ENCODE data around the gene C15orf61.

C15orf61 gene

DNA sequence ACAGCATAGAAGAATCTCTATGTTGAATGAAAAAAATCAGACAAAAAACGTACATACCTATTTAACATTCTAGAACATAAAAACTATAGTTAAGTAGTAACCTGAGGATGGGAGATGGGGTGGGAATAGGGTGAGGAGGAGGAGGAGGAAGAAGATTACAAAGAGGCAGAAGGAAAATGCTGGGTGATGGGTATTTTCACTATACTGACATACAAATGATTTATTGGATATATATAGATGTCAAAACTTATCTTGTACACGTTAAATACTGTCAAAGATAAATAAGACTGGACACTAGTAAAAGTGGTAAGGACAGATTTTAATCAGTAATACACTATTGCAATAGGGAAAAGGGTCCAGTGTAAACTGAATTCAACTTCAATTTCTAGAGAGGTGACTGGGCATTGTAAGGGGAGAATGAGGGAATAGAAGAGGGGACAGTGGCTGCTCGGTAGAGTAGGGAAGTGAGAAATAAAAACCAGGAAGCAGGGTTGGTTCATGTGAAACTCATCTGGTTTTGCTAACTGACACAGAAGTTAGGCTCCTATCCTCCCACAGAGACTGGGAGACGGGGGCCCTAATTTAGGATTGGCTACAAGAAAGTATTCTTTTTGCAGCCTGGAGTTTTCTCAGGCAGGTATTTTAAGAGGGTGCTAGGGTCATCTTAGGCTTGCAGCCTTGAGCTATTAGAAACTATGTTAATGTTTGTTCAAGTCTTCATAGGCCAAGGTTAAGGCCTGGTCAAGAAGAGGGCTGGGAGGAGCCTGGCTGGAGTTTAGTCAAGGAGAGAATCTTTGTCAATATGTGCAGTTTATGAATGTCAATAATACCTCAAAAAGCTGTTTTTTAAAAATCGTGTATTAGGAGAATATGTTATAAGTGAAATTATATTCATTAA lies 15.0 kb upstream of the C15orf61 start:
- Mint-ChIP-seq H3K9me3 (no peaks in the 10 kb centered on the region), H3K27me3 (ENCODE audit: low read depth) (no peaks in the 10 kb centered on the region), H3K27ac (no peak overlapping the region), H3K4me3 (no peak overlapping the region), H3K4me1 (no peaks in the 10 kb centered on the region), H3K36me3 (ENCODE audit: low read depth) (peaks cover 7% of the 10 kb centered on the region)
- TF ChIP-seq, protein P1, sequence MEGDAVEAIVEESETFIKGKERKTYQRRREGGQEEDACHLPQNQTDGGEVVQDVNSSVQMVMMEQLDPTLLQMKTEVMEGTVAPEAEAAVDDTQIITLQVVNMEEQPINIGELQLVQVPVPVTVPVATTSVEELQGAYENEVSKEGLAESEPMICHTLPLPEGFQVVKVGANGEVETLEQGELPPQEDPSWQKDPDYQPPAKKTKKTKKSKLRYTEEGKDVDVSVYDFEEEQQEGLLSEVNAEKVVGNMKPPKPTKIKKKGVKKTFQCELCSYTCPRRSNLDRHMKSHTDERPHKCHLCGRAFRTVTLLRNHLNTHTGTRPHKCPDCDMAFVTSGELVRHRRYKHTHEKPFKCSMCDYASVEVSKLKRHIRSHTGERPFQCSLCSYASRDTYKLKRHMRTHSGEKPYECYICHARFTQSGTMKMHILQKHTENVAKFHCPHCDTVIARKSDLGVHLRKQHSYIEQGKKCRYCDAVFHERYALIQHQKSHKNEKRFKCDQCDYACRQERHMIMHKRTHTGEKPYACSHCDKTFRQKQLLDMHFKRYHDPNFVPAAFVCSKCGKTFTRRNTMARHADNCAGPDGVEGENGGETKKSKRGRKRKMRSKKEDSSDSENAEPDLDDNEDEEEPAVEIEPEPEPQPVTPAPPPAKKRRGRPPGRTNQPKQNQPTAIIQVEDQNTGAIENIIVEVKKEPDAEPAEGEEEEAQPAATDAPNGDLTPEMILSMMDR (IDR thresholded peaks at IDR 0.05; ENCODE audit: unreplicated experiment in 3 of 3): no peak

DNA sequence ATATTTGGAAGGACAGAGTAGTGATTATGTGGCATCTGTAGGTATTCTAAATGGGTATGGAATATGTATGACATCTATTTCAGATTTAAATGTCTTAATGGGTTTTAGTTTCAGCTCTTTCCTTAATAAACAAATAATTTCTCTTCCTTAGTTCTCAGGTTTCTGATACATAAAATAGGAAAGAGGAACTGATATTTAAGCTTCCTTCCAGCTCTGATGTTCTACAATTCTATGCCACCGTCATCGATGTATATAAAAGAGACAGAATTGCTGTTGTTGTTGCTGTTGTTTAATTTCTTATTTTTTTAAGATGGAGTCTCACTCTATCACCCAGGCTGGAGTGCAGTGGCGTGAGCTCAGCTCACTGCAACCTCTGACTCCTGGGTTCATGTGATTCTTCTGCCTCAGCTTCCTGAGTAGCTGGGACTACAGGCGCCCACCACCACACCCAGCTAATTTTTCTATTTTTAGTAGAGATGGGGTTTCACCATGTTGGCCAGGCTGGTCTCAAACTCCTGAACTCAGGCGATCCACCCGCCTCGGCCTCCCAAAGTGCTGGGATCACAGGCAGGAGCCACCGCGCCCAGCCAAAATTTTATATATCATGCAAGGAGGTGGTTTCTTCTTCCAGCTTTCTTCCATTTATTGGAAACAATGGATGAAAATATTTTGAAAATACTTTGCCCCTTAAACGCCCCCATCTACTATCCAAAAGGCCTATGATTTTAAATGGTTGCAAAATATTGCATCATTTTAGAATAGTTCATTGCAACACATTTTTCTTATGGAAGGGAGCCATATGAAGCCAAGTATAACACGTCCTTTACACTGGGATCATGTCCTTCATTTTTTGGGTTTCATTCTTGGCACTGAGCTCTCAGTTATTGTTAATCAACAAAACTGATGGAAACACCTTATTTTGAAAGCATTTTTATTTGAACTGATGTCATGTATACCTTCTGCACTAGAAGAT lies 13.9 kb upstream of the C15orf61 start:
- Mint-ChIP-seq H3K4me1 (no peaks in the 10 kb centered on the region), H3K27me3 (ENCODE audit: low read depth) (no peaks in the 10 kb centered on the region), H3K9me3 (no peaks in the 10 kb centered on the region), H3K36me3 (ENCODE audit: low read depth) (peaks cover 11% of the 10 kb centered on the region), H3K27ac (no peak overlapping the region), H3K4me3 (no peak overlapping the region)
- TF ChIP-seq, protein P1 (IDR thresholded peaks at IDR 0.05; ENCODE audit: unreplicated experiment in 3 of 3): no peak

DNA sequence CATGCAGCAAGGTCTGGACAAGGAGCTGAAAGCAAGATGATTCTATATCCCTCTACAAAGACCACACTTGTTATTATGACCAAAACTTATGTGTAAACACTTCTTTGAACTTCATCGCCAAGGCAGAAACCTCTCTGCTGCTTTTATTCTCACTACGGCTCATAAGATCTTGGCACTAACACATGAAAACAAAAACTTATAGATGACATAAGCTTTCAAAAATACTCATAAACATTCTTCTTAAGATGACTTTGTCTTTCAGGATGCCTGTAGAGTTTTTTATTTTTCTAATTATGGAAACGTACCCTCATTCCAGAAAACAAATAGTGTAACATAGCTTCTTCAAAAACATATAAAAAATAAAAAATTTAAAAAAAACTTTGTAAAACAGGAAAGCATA lies 12.5 kb upstream of the C15orf61 start:
- H3K36me3 Mint-ChIP-seq (ENCODE audit: low read depth): peaks cover 25% of the 10 kb centered on the region
- TF ChIP-seq, protein P1 (IDR thresholded peaks at IDR 0.05; ENCODE audit: unreplicated experiment in 3 of 3): no peak
- no peaks in the 10 kb centered on the region for H3K4me1 Mint-ChIP-seq
- H3K27me3 Mint-ChIP-seq (ENCODE audit: low read depth): no peaks in the 10 kb centered on the region
- no peaks in the 10 kb centered on the region for H3K9me3 Mint-ChIP-seq
- no peak overlapping the region for H3K27ac Mint-ChIP-seq
- no peak overlapping the region for H3K4me3 Mint-ChIP-seq

- no peaks in the 10 kb centered on the region for H3K4me1 Mint-ChIP-seq
- no peak overlapping the region for H3K27ac Mint-ChIP-seq
- peaks cover 37% of the 10 kb centered on the region for H3K36me3 Mint-ChIP-seq (ENCODE audit: low read depth)
- no peak overlapping the region for H3K4me3 Mint-ChIP-seq
- H3K27me3 Mint-ChIP-seq (ENCODE audit: low read depth): no peaks in the 10 kb centered on the region
- no peaks in the 10 kb centered on the region for H3K9me3 Mint-ChIP-seq
- TF ChIP-seq, protein P1 (IDR thresholded peaks at IDR 0.05; ENCODE audit: unreplicated experiment in 3 of 3): no peak
These were observed 11.0 kb upstream of the C15orf61 start for GRCh38 chr15:67509918-67510317.

DNA sequence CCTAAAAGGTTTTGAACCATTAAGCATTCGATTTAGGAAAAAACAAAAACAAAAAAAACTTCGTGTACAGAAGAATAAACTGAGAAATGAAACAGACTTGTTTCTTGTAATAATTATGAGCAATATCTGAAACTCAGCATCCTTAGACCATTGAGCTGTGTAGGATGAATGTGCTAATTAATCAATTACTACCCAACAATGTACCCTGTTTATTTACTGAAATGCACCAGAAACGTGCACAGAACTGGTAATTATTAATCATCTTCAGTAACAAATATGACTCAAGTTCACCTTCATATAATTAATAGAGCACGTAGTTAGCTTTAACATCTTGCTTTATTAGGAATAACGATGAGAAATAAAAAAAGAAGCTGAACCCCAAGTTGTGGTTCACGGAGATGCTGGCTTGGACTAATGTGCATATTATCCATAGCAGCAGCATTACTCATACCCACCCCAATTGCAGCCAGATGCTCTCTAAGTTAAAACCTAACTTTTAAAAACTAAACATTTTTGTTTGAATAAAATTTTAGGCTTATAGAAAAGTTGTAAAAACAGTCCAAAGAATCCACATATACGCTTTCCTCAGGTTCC lies 10.2 kb upstream of the C15orf61 start:
- TF ChIP-seq, protein P1 (IDR thresholded peaks at IDR 0.05; ENCODE audit: unreplicated experiment in 3 of 3): no peak
- no peak overlapping the region for H3K27ac Mint-ChIP-seq
- H3K36me3 Mint-ChIP-seq (ENCODE audit: low read depth): peaks cover 37% of the 10 kb centered on the region
- H3K9me3 Mint-ChIP-seq: no peaks in the 10 kb centered on the region
- H3K4me3 Mint-ChIP-seq: no peak overlapping the region
- no peaks in the 10 kb centered on the region for H3K27me3 Mint-ChIP-seq (ENCODE audit: low read depth)
- H3K4me1 Mint-ChIP-seq: no peaks in the 10 kb centered on the region

Data from nephron (organoid).